AG10803 (cell line): ENCODE results near the gene ZEB1.

ENCODE experiments used
- DNase-seq: peaks from one replicate; pipeline ENCODE4 v3.0.0; 2010; ENCODE audit warnings: low read depth
- H3K4me3 ChIP-seq: 2 replicates; pipeline ENCODE4 v1.5.1; 2011; ENCODE audit warnings: mild to moderate bottlenecking, low read length, control low read depth
- TF ChIP-seq, protein P1 (sequence below): conservative IDR thresholded peaks from 2 replicates; pipeline ENCODE4 v1.5.1; 2011; ENCODE audit warnings: mild to moderate bottlenecking, low read length, control low read depth, inconsistent platforms

Gene ZEB1

DNA sequence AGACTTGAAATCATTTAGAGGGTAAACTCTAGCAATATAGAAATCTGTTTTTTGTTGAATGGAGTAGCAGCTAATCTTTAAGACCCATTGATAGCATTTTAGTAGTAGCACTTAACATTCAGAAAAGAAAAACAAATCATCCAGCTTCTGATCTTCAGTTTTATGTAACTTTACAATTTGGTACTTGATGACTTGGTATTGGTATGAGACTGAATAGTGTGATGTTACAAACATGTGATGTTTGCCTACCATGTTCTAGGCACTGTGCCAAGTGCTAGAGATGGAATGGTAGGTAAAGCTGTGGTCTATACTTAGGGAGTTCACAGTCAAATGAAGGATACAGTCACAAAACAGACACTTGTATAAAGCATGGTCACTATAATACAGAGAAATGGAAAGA, 21.3 kb downstream of the ZEB1 start:
- no peak for DNase-seq
- TF ChIP-seq, protein P1, sequence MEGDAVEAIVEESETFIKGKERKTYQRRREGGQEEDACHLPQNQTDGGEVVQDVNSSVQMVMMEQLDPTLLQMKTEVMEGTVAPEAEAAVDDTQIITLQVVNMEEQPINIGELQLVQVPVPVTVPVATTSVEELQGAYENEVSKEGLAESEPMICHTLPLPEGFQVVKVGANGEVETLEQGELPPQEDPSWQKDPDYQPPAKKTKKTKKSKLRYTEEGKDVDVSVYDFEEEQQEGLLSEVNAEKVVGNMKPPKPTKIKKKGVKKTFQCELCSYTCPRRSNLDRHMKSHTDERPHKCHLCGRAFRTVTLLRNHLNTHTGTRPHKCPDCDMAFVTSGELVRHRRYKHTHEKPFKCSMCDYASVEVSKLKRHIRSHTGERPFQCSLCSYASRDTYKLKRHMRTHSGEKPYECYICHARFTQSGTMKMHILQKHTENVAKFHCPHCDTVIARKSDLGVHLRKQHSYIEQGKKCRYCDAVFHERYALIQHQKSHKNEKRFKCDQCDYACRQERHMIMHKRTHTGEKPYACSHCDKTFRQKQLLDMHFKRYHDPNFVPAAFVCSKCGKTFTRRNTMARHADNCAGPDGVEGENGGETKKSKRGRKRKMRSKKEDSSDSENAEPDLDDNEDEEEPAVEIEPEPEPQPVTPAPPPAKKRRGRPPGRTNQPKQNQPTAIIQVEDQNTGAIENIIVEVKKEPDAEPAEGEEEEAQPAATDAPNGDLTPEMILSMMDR, result no peak

DNA sequence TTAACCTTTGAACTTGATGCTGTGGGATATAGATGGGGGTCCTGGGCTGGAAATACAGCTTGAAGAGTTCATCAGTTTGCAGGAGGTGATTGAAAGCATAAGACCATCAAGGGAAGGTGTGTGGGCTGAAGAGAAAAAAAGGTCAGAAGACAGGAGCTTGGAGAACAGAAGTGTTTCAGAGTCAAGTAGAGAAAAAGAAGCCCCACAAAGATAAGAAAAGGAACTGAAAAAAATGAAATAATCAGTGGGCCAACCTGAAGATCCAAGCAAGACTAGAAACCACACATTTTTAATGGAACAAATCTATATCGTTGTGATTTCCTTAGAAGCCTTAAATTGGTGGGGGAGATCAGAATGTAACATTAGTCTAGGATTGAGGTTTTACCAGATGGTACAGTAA, 22.5 kb downstream of the ZEB1 start:
- H3K4me3 ChIP-seq, result no peak overlapping the region
- TF ChIP-seq, protein P1, result no peak
- DNase-seq, result no peak

More for the DNA sequence above, 21.3 kb downstream of the ZEB1 start:
- H3K4me3 ChIP-seq, result no peak overlapping the region

DNA sequence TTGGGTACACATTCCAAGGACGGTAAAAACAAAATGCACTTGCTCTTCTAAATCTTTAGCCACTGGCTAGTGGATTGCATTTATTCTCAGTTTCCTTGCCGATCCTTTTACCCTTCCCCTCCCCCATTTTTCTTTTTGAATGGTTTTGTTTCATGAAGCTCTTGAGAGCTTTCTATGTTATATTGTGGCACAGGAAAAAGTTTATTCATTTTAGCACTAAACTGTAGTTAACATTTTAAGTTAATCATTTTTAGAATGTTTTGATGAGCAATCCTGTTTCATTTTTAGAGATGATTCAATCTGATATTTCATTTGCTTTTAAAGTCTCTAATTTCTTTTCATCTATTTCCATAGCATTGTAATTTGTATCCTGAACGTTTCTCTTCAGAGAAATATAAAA, 24.0 kb downstream of the ZEB1 start:
- TF ChIP-seq, protein P1, result no peak
- no peak for DNase-seq
- H3K4me3 ChIP-seq, result no peak overlapping the region

DNA sequence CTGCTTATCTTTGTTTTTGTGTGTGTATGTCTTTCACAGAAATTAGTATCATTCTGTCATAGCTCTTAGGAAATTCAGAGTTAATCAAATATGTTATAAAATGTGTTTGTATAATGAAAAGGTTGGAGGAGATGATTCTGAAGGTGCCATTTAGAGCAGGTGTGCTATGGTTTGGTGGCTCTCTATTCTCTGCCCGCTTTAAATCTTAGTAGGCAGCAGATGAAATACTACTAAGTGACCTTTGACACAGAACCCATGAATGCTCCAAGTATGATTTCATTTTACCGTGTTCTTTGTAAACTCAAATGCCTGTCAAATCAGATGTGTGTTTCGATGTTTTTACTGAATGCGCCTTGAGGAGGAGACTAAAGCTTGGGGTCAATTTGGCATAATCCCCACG, 24.5 kb downstream of the ZEB1 start:
- no peak for DNase-seq
- TF ChIP-seq, protein P1, result no peak
- no peak overlapping the region for H3K4me3 ChIP-seq

DNA sequence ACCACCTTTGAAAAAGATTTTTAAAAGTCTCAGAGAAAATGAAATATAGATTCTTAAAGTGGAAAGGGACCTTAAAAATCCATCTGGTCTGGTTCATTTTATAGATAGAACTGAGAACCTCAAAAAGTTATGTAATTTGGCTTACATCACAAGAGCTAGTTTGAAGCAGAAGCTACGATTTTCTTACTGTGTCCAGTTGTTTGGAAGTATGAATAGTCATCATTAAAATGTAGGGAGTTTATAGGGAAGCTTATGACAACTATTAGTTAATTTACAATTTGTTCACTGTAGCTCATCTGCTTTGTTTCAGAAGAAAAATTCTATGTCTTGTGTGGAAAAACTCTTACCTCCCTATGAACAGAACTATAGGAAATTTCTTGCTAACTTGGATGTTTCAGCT, 26.9 kb downstream of the ZEB1 start:
- TF ChIP-seq, protein P1, result no peak
- peak; percentile 46 for DNase-seq
- no peak overlapping the region for H3K4me3 ChIP-seq

DNA sequence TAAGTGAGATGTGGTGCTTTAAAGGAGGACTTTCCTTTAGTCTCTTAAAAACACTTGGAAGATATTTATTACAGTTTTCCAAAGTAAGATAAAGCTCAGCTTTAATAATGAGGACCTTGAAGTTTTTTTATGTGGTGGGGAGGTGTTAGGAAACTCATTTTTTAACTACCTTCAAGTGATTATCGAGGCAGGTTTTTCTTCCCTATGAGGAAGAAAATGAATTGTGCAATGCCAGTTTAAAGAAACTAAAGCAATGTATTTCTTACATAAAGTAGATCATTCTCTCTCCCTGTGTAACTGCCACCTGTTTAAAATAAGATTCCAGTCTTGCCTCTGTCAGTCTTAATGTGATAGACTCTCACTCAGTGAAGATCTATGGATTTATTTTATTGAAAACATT, 27.9 kb downstream of the ZEB1 start:
- TF ChIP-seq, protein P1, result no peak
- no peak overlapping the region for H3K4me3 ChIP-seq
- DNase-seq, result no peak

DNA sequence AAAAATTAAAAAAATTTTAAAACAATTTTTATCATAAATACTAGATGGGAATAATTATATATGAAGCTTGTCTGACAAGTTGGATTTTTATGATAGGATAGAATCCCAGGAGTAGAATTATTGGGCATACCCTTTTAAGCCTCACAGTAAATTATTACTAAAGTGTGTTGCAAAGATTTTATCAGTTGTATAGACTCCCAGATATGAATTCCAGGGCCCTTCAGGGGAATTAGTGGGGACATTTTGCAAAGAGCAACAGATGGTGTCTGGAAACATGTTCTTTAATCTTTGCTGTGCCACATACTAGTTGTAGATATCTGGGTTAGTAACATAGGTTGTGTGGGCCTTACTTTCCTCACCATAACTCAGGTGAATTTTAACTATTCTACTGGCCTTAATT, 28.7 kb downstream of the ZEB1 start:
- no peak overlapping the region for H3K4me3 ChIP-seq
- DNase-seq, result no peak
- TF ChIP-seq, protein P1, result no peak
